Parathyroid adenoma (tissue), 2 donors: ENCODE data around the gene M1AP.

Source experiments
- H2AFZ ChIP-seq: fragments of 300-600 bp; sonication (generic); one replicate; pipeline ENCODE4 v1.7.0; 2017; ENCODE audit warnings: antibody characterized with exemption, mild to moderate bottlenecking
- H3K27ac ChIP-seq: fragments of 300-600 bp; sonication (generic); one replicate; pipeline ENCODE4 v1.7.0; 2017
- H3K27me3 ChIP-seq: fragments of 300-600 bp; sonication (generic); one replicate; pipeline ENCODE4 v1.7.0; 2017; ENCODE audit warnings: low read length; ENCODE audit not compliant: control insufficient read depth, insufficient read depth
- H3K36me3 ChIP-seq: fragments of 300-600 bp; sonication (generic); one replicate; pipeline ENCODE4 v1.7.0; 2017; ENCODE audit warnings: low read length; ENCODE audit not compliant: control insufficient read depth, insufficient read depth
- H3K4me1 ChIP-seq: fragments of 300-600 bp; sonication (generic); one replicate; pipeline ENCODE4 v1.7.0; 2017; ENCODE audit warnings: control low read depth
- H3K4me2 ChIP-seq: fragments of 300-600 bp; sonication (generic); one replicate; pipeline ENCODE4 v1.7.0; 2017; ENCODE audit warnings: low read length
- H3K4me3 ChIP-seq: fragments of 300-600 bp; sonication (generic); one replicate; pipeline ENCODE4 v1.7.0; 2017; ENCODE audit warnings: low read depth, low read length
- H3K79me2 ChIP-seq: fragments of 300-600 bp; sonication (generic); one replicate; pipeline ENCODE4 v1.7.0; 2017; ENCODE audit warnings: control low read depth
- H3K9ac ChIP-seq: fragments of 300-600 bp; sonication (generic); one replicate; pipeline ENCODE4 v1.7.0; 2017; ENCODE audit warnings: mild to moderate bottlenecking
- H3K9me3 ChIP-seq: fragments of 300-600 bp; sonication (generic); one replicate; pipeline ENCODE4 v1.7.0; 2017; ENCODE audit warnings: low read length; ENCODE audit not compliant: control insufficient read depth
- TF ChIP-seq, protein P1 (sequence below): fragments of 300-600 bp; sonication (generic); IDR thresholded peaks from one replicate; pipeline ENCODE4 v1.7.0; 2017; ENCODE audit warnings: antibody characterized with exemption, mild to moderate bottlenecking
- donor health status: primary hyperparathyroidism.

Gene M1AP

DNA sequence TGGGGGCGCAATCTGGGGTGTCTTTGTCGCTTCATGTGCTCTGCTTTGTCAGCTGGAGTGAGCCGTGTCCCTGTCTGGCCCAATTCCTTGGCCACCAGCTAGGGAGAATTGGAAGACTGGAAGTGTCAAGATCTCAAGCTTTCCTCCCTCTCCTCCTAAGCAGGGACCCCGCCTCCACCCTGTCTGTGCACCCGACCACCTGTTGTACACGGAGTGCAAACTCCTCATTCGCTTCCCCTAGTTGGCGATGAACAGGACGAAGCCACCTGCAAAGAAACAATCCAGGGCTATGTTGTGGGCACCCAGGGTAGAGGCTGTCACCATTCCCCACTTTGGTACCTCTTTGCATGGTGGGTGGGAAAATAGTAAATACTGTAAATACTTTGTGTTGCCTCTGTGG lies 120.4 kb downstream of the M1AP start:
- Histone ChIP-seq H3K4me1 (peaks cover 5% of the 10 kb centered on the region), H2AFZ (no peak overlapping the region), H3K9me3 (no peaks in the 10 kb centered on the region)

DNA sequence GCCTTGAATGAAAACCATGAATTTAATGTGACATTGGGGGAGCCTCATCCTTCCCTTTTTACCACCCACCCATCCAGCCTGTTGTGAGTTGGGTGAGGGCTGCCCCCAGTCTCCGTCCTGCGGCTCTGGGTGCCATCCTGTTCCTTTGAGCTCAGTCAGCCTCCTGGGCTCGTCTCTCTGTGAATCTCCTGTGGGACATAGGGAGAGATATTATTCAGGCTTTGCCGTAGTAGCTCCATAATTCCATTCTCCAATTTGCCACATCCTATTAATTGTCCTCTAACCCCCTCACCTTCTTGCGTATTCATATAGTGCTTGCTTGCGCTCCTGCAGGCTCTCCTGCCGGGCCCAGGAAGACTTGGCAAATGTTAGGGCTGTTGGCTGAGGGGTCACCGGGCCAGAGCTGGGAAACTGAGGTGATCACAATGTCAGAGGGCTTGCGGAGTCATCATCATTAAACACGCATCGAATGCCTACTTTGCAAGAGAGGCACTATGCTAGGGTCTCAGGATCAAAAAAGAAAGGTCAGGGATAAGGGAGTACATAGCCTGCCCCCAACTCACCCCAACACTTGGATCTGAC lies 121.4 kb downstream of the M1AP start:
- no peak overlapping the region for H2AFZ ChIP-seq
- no peaks in the 10 kb centered on the region for H3K27me3 ChIP-seq
- TF ChIP-seq, protein P1, sequence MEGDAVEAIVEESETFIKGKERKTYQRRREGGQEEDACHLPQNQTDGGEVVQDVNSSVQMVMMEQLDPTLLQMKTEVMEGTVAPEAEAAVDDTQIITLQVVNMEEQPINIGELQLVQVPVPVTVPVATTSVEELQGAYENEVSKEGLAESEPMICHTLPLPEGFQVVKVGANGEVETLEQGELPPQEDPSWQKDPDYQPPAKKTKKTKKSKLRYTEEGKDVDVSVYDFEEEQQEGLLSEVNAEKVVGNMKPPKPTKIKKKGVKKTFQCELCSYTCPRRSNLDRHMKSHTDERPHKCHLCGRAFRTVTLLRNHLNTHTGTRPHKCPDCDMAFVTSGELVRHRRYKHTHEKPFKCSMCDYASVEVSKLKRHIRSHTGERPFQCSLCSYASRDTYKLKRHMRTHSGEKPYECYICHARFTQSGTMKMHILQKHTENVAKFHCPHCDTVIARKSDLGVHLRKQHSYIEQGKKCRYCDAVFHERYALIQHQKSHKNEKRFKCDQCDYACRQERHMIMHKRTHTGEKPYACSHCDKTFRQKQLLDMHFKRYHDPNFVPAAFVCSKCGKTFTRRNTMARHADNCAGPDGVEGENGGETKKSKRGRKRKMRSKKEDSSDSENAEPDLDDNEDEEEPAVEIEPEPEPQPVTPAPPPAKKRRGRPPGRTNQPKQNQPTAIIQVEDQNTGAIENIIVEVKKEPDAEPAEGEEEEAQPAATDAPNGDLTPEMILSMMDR: no peak

More for the DNA sequence above, 120.4 kb downstream of the M1AP start:
- H3K4me2 ChIP-seq: no peak overlapping the region
- peaks cover 7% of the 10 kb centered on the region for H3K79me2 ChIP-seq
- H3K4me3 ChIP-seq: no peak overlapping the region
- H3K27me3 ChIP-seq: no peaks in the 10 kb centered on the region
- TF ChIP-seq, protein P1: no peak
- H3K9ac ChIP-seq: no peak overlapping the region
- no peak overlapping the region for H3K27ac ChIP-seq
- no peaks in the 10 kb centered on the region for H3K36me3 ChIP-seq

DNA sequence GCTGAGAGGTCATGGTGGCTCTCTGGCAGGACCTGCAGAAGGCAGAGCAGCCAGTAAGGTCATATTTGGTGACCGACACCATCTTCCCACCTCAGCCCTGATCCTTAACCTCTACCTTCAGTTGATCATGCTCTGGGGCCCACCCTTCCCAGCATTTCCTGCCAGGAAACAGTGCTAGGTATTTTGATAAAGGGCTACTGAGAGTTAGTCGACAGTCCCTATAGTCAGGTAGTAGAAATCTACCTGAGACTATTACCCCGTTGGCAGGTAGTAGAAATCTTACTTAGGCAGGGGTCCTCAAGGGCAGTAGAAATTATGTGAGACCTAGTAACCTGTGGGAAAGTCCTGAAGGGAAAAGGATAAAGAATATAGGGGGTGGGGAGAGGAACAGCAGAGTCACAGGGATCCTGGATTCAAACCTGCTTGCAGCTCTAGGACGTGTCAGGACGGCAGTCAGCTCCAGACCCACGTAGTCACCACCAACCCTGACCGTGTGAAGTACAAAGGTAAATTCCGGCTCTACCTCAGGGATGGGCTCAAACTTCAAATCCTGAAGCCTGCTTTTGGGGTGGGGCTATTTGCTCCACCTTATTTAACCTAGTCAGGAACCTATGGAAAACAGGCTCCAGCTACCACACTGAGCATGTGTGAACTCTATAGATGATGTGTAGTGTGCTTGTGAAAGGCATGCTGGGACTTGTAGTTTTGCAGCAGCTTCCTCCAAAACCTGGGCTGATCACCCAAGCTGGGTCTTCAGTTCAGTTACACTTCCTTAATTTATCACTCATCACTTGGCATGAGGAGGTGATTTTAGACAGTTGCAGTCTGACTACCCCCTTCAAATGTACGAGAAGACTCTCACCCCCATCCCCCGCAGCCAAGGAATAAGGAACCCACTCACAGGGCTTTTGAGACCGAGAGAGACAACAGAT lies 122.1 kb downstream of the M1AP start, which contains the start of gene DQX1:
DQX1 (minus strand) TSS at position 515 of the 932 bp plus-strand sequence; CDS start at position 13, 502 bp downstream.
- no peaks in the 10 kb centered on the region for H3K9me3 ChIP-seq
- peaks cover 5% of the 10 kb centered on the region for H3K4me1 ChIP-seq
- H3K4me2 ChIP-seq: no peak within 1 kb of the TSS
- TF ChIP-seq, protein P1: no peak
- H2AFZ ChIP-seq: no peak within 1 kb of the TSS
- H3K27me3 ChIP-seq: no peaks in the 10 kb centered on the region
- no peak within 1 kb of the TSS for H3K4me3 ChIP-seq
- H3K36me3 ChIP-seq: no peaks in the 10 kb centered on the region
- H3K79me2 ChIP-seq: peaks cover 7% of the 10 kb centered on the region
- H3K27ac ChIP-seq: no peak within 1 kb of the TSS
- H3K9ac ChIP-seq: no peak within 1 kb of the TSS

More for the DNA sequence above, 121.4 kb downstream of the M1AP start:
- Histone ChIP-seq H3K79me2 (peaks cover 7% of the 10 kb centered on the region), H3K4me2 (no peak overlapping the region), H3K9ac (no peak overlapping the region), H3K9me3 (no peaks in the 10 kb centered on the region), H3K27ac (no peak overlapping the region), H3K4me1 (peaks cover 5% of the 10 kb centered on the region), H3K36me3 (no peaks in the 10 kb centered on the region), H3K4me3 (no peak overlapping the region)

DNA sequence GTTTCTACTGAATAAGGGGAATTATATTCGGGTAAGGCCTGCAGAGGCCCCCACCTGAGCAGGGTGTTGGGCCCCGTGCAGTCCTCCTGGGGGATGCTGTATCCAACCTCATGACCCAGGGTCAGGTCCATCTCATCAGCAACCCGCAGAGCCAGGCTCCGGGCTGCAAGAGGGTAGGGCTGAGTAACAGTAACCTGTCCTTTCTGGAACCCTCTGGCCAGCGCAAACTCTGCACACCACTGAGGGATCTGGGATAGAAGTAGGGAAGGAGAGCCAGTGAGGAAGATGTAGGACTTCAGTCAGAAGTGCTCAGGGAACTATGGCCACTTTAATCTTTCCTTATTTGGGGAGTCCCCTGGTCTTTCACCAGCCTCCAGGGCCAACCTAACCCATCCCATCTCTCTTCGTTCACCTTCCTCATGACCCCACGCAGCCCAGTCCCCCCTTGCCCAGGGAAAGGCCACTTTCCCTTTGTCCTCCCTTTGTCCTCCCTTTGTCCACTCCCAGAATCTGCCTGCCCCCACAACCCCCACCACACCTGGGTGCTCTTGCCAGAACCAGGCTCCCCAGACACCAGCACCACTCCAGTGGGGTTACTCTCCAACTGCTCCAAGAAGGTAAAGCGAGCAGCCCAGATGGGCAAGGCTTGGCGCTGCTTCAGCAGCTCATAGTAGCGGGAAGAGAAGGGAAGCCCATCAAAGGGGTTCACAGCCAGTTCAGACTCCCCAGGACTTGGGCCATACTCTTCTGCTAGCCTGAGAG lies 123.0 kb downstream of the M1AP start:
- Histone ChIP-seq H3K4me2 (no peak overlapping the region), H3K27me3 (no peaks in the 10 kb centered on the region), H3K4me3 (no peak overlapping the region), H3K79me2 (peaks cover 7% of the 10 kb centered on the region), H3K27ac (no peak overlapping the region), H3K36me3 (no peaks in the 10 kb centered on the region), H2AFZ (no peak overlapping the region), H3K9me3 (no peaks in the 10 kb centered on the region), H3K9ac (no peak overlapping the region), H3K4me1 (peaks cover 5% of the 10 kb centered on the region)
- TF ChIP-seq, protein P1: no peak
